Activated CD8-positive, alpha-beta memory T cell treated with anti-CD3 and anti-CD28 coated beads for 4 hours (primary cell): ENCODE measurements around the gene CCT5.
A peak's percentile ranks its signal among the peaks of the same experiment; 100 is the strongest.

Experiments used
- DNase-seq, 2 donors: peaks; one replicate each; pipeline ENCODE4 v3.0.0-alpha.2; 2020; ENCODE audit warnings: low read depth in 2 of 2

The CCT5 gene

GRCh38 chr5:10249948-10250805, at the start of gene CCT5:
CCT5 (plus strand) TSS chr5:10250280; CDS start chr5:10250341, 61 bp downstream.
- DNase-seq: peak; percentile 81 to 86

GRCh38 chr5:10201223-10201868, 48.7 kb upstream of the CCT5 start:
- no peak for DNase-seq

- no peak for DNase-seq
These were observed 47.8 kb upstream of the CCT5 start for GRCh38 chr5:10202089-10202910.

- DNase-seq: no peak
These were observed 41.1 kb upstream of the CCT5 start for GRCh38 chr5:10209004-10209403.

GRCh38 chr5:10213316-10213715, 36.8 kb upstream of the CCT5 start:
- DNase-seq: no peak

- DNase-seq: no peak
These were observed 36.0 kb upstream of the CCT5 start for GRCh38 chr5:10214041-10214440.

- no peak for DNase-seq
These were observed 34.7 kb upstream of the CCT5 start for GRCh38 chr5:10215366-10215765.

GRCh38 chr5:10216107-10216506, 34.0 kb upstream of the CCT5 start:
- no peak for DNase-seq

GRCh38 chr5:10218658-10219057, 31.4 kb upstream of the CCT5 start:
- DNase-seq: no peak

GRCh38 chr5:10219068-10219467, 31.0 kb upstream of the CCT5 start:
- no peak for DNase-seq

- no peak for DNase-seq
These were observed 29.8 kb upstream of the CCT5 start for GRCh38 chr5:10220248-10220647.

GRCh38 chr5:10222326-10222725, 27.8 kb upstream of the CCT5 start:
- no peak for DNase-seq

GRCh38 chr5:10227379-10227778, 22.7 kb upstream of the CCT5 start:
- DNase-seq: no peak

GRCh38 chr5:10228288-10228687, 21.8 kb upstream of the CCT5 start:
- DNase-seq: no peak

- DNase-seq: no peak
These were observed 20.6 kb upstream of the CCT5 start for GRCh38 chr5:10229306-10230048.

GRCh38 chr5:10232386-10232785, 17.7 kb upstream of the CCT5 start:
- DNase-seq: no peak

- no peak for DNase-seq
These were observed 17.1 kb upstream of the CCT5 start for GRCh38 chr5:10233011-10233410.

- no peak for DNase-seq
These were observed 16.6 kb upstream of the CCT5 start for GRCh38 chr5:10233505-10233904.

GRCh38 chr5:10235350-10235749, 14.7 kb upstream of the CCT5 start:
- no peak for DNase-seq

GRCh38 chr5:10243660-10244240, 6.3 kb upstream of the CCT5 start:
- DNase-seq: no peak

GRCh38 chr5:10244342-10244944, 5.6 kb upstream of the CCT5 start:
- DNase-seq: no peak
